HFFc6 (cell line): ENCODE data around the gene GPR162. TPM values are rescaled to one million over a fixed set of nuclear protein-coding genes. Genes with fewer than 3 reads are reported as not detected.

Source experiments
- DNase-seq: peaks from one replicate; pipeline ENCODE4 v3.0.0-alpha.2; 2018
- H3K27ac Mint-ChIP-seq: 2 replicates; pipeline ENCODE4 v1.8.0; 2020; ENCODE audit warnings: mild to moderate bottlenecking, mixed read lengths
- H3K27me3 Mint-ChIP-seq: 2 replicates; pipeline ENCODE4 v1.8.0; 2021; ENCODE audit warnings: mild to moderate bottlenecking, moderate library complexity, mixed read lengths; ENCODE audit not compliant: insufficient read depth
- H3K36me3 Mint-ChIP-seq: 2 replicates; pipeline ENCODE4 v1.8.0; 2021; ENCODE audit warnings: low read depth, mixed read lengths
- H3K4me1 Mint-ChIP-seq: 2 replicates; pipeline ENCODE4 v1.8.0; 2020; ENCODE audit warnings: low read depth, mixed read lengths
- H3K4me3 Mint-ChIP-seq: 2 replicates; pipeline ENCODE4 v1.8.0; 2020; ENCODE audit warnings: mild to moderate bottlenecking, moderate library complexity, mixed read lengths
- H3K9me3 Mint-ChIP-seq: 2 replicates; pipeline ENCODE4 v1.8.0; 2020; ENCODE audit warnings: mild to moderate bottlenecking, mixed read lengths
- total RNA-seq, 6 experiments: library from RNA; stranded (reverse); fragmentation: NEBNext Ultra II Directional; extraction: Animal tissue kit (Norgen Biotek cat#: 25700); gene quantifications; 2 replicates in 1 of 6; 3 replicates in 5 of 6; pipeline ENCODE4 v1.2.3, GENCODE V29; 2021
- TF ChIP-seq, protein P1 (sequence below): fragments of 200-600 bp; sonication (generic); IDR thresholded peaks from 2 replicates; pipeline ENCODE4 v1.5.0; 2021; ENCODE audit warnings: antibody characterized with exemption, mild to moderate bottlenecking

GPR162 gene
- total RNA-seq, 6 experiments from 2014 or later, result 0.78 to 3.1 (median 2.6) TPM

DNA sequence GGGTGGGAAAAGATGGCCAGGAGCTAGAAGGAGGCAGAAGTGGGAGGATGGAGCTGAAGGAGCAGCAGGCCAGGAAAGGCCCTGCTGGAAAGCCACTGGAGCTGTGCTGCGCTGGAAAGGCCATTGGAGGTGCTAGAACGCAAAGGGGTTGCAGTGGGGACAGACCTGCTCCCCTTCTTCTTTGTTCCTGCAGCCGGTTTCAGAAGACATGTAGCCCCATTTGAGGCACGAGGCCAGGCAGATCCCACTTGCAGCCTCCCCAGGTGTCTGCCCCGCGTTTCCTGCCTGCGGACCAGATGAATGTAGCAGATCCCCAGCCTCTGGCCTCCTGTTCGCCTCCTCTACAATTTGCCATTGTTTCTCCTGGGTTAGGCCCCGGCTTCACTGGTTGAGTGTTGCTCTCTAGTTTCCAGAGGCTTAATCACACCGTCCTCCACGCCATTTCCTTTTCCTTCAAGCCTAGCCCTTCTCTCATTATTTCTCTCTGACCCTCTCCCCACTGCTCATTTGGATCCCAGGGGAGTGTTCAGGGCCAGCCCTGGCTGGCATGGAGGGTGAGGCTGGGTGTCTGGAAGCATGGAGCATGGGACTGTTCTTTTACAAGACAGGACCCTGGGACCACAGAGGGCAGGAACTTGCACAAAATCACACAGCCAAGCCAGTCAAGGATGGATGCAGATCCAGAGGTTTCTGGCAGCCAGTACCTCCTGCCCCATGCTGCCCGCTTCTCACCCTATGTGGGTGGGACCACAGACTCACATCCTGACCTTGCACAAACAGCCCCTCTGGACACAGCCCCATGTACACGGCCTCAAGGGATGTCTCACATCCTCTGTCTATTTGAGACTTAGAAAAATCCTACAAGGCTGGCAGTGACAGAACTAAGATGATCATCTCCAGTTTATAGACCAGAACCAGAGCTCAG is 2.3 kb upstream of the GPR162 start:
- no peaks in the 10 kb centered on the region for H3K36me3 Mint-ChIP-seq
- TF ChIP-seq, protein P1, sequence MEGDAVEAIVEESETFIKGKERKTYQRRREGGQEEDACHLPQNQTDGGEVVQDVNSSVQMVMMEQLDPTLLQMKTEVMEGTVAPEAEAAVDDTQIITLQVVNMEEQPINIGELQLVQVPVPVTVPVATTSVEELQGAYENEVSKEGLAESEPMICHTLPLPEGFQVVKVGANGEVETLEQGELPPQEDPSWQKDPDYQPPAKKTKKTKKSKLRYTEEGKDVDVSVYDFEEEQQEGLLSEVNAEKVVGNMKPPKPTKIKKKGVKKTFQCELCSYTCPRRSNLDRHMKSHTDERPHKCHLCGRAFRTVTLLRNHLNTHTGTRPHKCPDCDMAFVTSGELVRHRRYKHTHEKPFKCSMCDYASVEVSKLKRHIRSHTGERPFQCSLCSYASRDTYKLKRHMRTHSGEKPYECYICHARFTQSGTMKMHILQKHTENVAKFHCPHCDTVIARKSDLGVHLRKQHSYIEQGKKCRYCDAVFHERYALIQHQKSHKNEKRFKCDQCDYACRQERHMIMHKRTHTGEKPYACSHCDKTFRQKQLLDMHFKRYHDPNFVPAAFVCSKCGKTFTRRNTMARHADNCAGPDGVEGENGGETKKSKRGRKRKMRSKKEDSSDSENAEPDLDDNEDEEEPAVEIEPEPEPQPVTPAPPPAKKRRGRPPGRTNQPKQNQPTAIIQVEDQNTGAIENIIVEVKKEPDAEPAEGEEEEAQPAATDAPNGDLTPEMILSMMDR, result no peak
- DNase-seq, result no peak
- peaks cover 36% of the 10 kb centered on the region for H3K4me1 Mint-ChIP-seq
- no peaks in the 10 kb centered on the region for H3K9me3 Mint-ChIP-seq
- no peak overlapping the region for H3K27ac Mint-ChIP-seq
- H3K4me3 Mint-ChIP-seq, result no peak overlapping the region
- peaks cover 44% of the 10 kb centered on the region for H3K27me3 Mint-ChIP-seq

DNA sequence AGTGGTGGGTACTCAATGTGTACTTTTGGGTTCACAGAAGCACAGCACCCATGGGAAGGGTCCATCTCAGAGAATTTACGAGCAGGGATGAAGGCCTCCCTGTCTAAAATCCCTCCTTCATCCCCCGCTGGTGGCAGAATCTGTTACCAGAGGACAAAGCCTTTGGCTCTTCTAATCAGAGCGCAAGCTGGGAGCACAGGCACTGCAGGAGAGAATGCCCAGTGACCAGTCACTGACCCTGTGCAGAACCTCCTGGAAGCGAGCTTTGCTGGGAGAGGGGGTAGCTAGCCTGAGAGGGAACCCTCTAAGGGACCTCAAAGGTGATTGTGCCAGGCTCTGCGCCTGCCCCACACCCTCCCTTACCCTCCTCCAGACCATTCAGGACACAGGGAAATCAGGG is 1.5 kb upstream of the GPR162 start:
- Mint-ChIP-seq H3K27ac (no peak overlapping the region), H3K27me3 (peaks cover 50% of the 10 kb centered on the region), H3K9me3 (no peaks in the 10 kb centered on the region), H3K36me3 (peaks cover 5% of the 10 kb centered on the region), H3K4me3 (no peak overlapping the region), H3K4me1 (peaks cover 43% of the 10 kb centered on the region)
- TF ChIP-seq, protein P1, result no peak
- no peak for DNase-seq

DNA sequence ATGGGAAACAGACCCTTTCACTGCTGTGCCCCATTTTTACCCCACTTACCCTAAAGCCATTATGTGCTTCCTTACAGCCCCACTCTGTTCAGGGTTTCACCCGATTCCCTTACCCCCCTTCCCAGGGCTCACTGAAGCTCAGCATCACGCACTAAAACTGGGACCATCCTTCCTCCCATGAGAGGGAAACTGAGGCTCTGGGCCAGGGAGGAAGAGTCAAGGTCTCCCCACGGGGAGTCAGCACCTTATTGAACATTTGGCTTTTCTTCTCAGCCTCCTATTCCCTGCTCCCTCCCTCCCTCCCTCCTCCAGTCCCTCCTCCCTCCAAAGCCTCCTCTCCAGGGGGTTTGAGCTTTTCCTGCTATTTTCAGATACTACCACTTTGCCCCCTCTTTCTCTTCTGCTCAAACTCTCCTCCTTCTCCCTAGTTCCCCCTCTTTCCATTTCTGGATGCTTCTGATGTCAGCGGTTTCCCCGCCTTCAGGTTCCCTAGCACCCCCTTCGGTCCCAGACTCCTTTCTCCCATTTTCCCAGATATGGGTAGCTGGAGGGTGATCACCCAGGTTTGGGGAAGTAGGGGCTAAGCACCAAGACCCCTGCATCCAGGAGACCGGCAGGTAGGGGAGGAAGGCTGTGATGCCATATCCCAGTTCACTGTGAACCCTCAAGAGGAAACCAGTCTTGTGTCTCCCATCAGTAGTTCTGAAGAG is 960 bp downstream of the GPR162 start:
- H3K4me1 Mint-ChIP-seq, result peaks cover 55% of the 10 kb centered on the region
- TF ChIP-seq, protein P1, result no peak
- H3K27me3 Mint-ChIP-seq, result peaks cover 40% of the 10 kb centered on the region
- no peaks in the 10 kb centered on the region for H3K9me3 Mint-ChIP-seq
- peaks cover 8% of the 10 kb centered on the region for H3K36me3 Mint-ChIP-seq
- peak overlapping the region; percentile 80; the same call in 1 of the 2 replicates for H3K4me3 Mint-ChIP-seq
- no peak for DNase-seq
- H3K27ac Mint-ChIP-seq, result no peak overlapping the region

DNA sequence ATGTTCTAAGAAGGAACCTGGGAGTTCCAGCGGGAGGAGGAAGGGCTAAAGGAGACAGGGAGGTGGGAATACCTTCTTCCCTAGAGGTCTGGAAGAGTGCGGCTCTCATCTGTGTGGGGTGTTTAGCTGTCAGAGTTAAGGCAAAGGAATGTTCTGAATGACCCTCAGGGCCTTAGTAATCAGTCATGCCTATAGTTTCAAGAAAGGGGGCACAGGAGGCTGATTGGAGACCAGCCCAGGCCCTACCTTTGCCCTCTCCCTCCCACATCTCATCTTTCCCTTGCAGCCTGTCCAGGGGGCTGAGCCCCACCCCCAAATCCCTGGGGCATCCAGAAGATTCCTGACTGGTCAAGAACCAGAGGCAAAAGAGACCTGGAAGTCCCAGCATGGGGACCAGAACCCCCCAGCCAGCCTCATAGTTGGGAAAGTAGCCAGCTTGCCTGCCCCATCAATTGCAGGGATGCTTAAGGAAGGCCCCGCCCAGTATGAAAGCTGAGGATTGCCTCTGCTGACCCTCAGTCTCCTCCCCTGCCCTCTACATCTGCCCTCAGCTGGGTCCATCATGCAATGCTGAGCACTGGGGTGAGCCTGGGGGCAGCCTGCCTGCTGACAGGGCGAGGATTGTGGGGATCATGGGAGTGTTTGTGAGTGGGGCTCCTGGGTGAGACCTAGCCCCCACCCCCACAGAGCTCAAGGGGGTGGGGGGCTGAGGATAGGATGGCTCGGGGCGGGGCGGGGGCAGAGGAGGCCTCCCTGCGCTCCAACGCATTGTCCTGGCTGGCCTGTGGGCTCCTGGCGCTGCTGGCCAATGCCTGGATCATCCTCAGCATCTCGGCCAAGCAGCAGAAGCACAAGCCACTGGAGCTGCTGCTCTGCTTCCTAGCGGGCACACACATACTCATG is 1.8 kb downstream of the GPR162 start:
- peaks cover 8% of the 10 kb centered on the region for H3K36me3 Mint-ChIP-seq
- H3K9me3 Mint-ChIP-seq, result no peaks in the 10 kb centered on the region
- TF ChIP-seq, protein P1, result no peak
- H3K27ac Mint-ChIP-seq, result no peak overlapping the region
- DNase-seq, result no peak
- no peak overlapping the region for H3K4me3 Mint-ChIP-seq
- peaks cover 63% of the 10 kb centered on the region for H3K4me1 Mint-ChIP-seq
- peaks cover 33% of the 10 kb centered on the region for H3K27me3 Mint-ChIP-seq
